Embryonic facial prominence (tissue), 1 donor: ENCODE data around the gene NCOR1.
"Not testable (repeated sequence)": the region's sequence is repeated elsewhere in the genome, so short reads cannot be mapped to it uniquely, and the experiment has no call there.

Source experiments
- DNase-seq: peaks from one replicate; pipeline ENCODE4 v3.0.0-alpha.2; 2016; ENCODE audit errors: extremely low spot score

Gene NCOR1

DNA sequence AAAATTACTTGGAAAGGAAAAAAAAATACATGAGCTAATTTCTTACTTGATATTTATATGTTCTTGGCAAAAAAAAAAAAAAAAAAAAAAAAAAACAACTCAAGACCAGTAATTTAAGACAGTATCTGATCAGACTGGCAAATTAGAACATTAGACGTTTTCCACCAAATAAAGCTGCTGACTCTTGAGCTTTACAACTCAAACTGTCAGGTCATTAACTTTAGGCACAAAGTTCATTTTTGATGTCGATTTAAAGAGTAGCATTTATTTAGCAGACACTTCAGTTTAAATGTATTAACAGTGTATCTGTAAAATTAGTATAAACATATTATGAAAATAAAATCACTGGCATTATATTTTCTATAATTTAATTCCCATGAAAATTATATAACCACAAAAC lies 66.7 kb downstream of the NCOR1 start:
- no peak for DNase-seq

GRCh38 chr17:16145319-16145890 lies 69.9 kb downstream of the NCOR1 start:
- DNase-seq: not testable (repeated sequence)

DNA sequence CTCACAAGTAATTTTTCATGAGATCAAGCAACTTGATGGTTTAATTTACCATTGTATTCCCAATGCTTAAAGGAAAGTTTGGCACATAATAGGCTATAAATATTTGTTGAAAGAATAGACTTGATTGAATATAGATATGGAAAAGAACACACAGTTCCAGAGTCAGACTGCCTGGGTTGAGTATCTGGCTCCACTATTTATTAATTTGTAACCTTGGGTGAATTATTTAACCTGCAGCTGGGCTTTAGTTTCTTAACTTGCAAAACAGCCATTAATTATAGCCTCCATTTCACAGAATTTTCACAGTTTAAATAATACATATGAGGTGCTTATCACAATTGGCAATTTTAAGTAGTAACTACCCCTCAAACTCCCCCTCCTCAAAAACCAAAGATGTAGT lies 73.6 kb downstream of the NCOR1 start:
- no peak for DNase-seq

DNA sequence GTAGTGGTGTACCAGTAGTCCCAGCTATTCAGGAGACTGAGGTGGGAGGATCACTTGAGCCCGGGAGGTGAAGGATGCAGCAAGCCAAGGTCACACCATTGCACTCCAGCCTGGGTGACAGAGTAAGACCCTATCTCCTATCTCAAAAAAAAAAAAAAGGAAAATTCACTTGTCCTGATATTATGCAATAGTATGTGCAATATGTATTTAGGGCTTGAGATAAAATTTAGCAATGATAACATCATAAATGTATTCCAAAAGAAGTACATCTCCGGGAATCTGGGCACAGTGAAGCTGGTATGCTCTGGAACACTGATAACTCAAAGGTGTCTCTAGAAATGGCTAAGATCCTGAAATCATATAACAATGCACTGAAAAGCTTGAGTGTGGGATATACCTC lies 74.5 kb downstream of the NCOR1 start:
- DNase-seq: no peak

DNA sequence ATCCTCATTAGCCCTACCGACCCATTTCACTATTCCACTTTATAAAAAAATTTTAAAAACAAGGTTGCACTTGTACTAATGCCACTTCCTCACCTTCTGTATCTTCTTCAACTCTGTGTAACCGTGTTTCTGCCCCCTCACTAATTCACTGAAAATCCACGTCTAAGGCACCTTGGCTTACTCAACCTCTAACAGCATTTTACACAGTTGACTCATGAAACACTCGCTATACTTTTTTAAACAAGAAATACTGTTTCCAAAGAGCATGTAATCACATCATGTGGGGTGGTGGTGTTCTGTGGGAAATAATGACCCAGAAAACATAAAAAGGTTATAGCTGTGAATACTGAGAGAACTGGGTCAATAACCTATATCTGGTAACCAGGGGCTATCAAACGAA lies 79.9 kb downstream of the NCOR1 start:
- no peak for DNase-seq

DNA sequence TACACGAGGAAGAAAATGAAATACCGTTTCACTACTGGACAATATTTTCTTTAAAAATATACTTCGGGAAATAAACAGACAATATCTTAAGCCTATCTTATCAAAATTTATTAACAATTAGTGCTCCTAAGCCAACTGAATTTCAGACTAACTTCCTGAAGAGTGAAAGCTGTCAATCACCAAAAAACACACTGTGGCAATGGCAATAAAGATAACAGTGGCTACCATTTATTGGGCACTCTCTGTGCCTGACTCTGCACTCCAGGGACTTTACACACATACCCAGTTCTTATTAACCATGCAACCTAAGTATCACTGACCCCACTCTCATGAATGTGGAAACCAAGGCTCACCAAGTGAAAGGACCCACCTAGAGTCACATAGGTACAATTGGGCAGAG lies 83.7 kb downstream of the NCOR1 start:
- DNase-seq: no peak

GRCh38 chr17:16129441-16130205 lies 85.7 kb downstream of the NCOR1 start:
- DNase-seq: no peak

- no peak for DNase-seq
Observed at GRCh38 chr17:16123531-16123930, 91.8 kb downstream of the NCOR1 start.

- no peak for DNase-seq
Observed at GRCh38 chr17:16122697-16123434, 92.5 kb downstream of the NCOR1 start.

DNA sequence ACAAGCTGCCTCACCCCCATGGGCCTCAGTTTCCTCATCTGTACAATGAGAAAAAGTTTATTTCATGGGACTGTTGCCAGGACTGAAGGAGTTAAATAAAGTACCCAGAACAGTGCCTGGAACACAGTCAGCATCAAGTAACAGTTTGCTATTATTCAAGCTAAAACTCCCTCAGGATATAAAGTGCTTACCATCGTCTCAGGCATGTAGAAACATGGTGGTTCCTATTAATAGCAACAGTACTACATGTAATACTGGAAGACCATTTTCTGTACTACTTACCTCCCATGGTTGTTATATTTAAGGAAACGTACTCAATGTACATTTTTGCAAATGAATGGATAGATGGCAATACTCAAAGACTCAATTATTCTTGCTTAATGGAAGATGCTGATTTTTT lies 93.4 kb downstream of the NCOR1 start:
- DNase-seq: no peak

- no peak for DNase-seq
Observed at GRCh38 chr17:16120937-16121336, 94.4 kb downstream of the NCOR1 start.

GRCh38 chr17:16117149-16117548 lies 98.2 kb downstream of the NCOR1 start:
- no peak for DNase-seq

- DNase-seq: not testable (repeated sequence)
Observed at GRCh38 chr17:16115077-16115698, 100.1 kb downstream of the NCOR1 start.

DNA sequence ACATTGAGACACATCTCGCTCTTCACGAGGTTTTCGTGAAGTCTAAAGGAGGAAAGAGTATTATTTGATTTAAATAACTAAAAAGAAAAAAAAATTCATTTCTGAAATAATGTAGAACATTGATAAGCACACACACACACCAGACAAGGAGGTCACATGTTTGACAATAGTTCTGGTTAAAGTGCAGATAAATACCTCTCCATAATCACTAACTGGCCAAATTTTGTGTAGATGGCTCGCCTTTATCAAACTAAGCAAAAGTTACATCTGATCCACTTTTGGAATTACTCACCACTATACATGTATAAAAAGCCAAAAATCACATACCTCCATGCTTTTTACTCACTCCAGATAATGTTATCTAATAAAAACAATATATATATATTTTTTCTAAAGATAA lies 106.5 kb downstream of the NCOR1 start:
- no peak for DNase-seq

DNA sequence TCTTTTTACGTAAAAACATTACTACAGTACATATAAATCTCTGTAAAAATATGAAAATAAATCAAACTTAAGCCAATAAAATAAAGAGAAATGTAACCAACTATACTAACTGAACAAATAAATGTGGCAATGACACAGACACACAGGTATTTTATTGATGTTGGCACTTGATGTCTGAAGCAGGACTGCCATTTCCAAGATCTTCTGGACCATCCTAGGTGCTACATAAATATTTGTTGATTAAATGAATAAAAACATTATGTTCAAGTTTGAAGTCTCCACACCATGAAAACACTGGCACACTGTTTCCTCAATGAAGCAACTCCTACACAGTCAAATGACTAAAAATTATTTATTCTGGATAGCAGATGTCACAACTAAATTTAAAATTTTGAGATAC lies 106.9 kb downstream of the NCOR1 start:
- DNase-seq: no peak

DNA sequence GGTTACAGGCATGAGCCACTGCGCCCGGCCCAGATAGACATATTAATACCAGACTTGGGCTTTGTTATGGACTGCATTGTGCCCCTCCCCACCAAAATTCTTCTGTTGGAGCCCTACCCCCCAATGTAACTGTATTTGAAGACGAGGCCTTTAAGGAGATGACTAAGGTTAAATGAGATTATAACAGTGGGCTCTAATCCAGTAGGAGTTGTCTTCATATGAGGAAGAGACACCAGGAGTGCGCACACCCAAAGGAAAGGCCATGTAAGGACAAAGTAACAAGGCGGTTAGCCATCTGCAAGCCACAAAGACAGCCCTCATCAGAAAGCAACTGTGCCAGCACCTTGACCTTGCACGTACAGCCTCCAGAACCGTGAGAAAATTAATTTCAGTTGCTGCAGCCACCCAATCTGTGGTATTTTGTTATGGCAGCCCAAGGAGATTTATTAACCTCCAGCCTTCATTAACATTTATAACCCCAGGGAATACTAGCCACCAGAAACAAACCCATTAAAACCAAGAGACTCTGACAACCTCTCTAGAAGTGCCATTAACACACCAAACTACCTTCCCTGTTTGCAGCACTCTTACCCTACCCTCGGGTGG lies 108.1 kb downstream of the NCOR1 start:
- DNase-seq: no peak

- no peak for DNase-seq
Observed at GRCh38 chr17:16106161-16106891, 109.0 kb downstream of the NCOR1 start.

GRCh38 chr17:16104189-16104588 lies 111.1 kb downstream of the NCOR1 start:
- DNase-seq: no peak

DNA sequence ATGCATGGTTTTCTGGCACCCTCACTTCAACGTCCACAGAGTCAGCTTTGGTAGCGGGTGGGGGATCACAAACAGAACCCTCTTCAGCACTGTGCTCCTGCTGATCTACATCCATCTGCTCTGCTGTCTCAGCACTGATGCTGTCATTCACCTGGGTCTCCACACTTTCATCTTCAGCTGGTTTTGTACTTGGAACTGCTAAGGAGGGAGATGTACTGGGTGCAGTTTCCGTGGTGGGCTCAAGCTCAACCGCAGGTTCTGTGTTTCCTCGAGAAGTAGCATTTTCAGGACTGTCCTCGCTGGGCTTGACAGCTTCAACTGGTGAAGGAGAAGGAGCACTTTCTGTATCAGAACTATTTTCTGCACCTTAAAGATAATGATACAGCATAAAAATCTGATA lies 113.9 kb downstream of the NCOR1 start:
- no peak for DNase-seq

- DNase-seq: no peak
Observed at GRCh38 chr17:16100737-16101400, 114.5 kb downstream of the NCOR1 start.

DNA sequence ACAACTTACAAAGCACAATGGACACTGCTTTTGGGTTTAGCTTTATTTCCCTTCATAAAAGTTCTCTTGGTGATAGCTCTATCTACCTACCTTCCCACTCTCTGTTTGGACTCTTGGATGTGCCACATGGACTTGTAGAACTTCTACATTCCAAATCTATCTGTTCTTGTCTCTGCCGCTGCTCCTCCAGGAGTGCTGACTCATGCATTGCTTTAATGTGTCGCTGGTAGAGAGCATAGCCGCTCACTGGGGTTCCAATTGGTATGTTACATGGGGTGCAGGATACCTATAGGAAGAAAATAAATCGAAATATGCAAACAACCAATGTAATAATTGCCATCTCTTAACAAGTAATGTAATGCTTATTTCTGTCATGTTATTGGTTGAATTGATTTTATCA lies 123.6 kb downstream of the NCOR1 start:
- DNase-seq: no peak
